Activated effector memory CD4-positive, alpha-beta T cell treated with anti-CD3 and anti-CD28 coated beads, Interleukin-2, amount 50 U/mL, for 16 hours (primary cell): Measurements from ENCODE around the gene CHID1.

Experiments
- DNase-seq: peaks from one replicate; pipeline ENCODE4 v3.0.0-alpha.2; 2020

The CHID1 gene

DNA sequence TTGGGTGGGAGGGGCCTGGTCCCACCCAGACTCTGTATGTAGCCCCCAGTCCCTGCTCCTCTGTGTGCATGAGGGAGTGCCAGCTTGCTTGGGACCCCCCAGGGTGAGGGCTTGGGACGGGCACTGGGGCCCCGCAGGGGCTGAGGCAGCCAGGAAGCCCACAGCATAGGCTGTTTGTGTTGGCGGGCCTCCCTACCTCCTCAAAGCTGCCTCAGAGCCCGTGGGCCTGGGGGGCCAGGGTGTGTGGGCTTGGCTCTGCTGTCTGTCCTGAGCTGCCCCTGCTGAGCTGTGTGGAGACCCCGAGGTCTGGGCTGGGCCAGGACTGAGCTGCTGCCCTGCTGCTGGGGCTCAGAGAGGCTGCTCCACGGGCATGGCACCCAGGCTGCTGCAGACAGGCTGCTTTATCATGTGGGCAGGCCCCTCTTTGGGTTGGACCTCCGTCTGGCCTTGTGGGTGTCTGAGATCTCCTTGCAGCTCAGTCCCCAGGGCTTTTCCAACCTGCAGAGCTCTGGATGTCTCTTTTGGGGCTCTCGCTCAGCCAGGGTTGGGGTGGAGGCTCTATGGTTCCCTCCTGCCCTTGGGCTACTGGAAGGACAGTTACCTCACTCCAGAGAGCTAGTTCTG lies 64.6 kb downstream of the CHID1 start:
- DNase-seq: no peak

DNA sequence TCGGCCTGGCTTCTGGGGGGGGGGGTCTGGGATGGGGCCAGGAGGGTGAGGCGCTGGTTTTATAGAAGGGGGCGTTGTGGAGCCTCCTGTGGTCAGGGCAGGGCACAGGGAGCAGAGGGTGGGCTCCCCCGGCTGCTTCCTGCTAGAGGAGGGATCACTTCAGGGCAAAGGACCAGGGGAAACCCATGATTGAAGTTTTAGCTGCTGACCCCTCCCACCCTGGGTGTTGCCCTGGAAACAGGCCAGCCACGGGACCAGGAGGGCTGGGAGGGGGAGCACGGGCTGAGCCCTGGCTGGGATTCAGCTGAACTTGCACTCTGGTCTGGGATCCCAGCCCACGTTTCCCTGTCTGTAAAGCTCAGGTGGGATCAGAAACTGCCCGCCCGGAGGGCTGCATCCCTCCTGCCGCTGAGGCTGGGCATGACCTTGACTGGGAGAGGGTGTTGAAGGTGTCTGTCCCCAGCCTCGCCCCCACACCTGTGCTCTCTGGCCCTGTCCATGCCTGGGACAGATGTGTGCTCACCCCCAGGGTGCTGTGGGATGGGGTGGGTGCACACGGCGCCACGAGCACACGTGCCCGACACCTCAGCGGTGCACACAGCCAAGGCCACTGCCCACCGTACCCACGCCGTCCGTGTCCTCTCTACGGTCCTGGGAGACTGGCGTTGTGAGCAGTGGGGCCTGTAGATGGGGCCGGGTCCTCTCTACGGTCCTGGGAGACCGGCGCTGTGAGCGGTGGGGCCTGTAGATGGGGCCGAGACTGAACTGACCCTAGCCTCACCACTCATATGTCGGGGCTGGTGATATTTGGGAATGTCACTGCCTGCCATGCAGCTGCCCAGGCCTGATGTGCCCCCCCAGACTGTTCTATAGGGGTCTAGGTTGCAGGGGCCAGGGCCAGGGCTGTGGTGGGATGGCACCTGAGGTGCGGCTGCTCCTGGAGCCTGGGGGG lies 65.6 kb downstream of the CHID1 start:
- no peak for DNase-seq

DNA sequence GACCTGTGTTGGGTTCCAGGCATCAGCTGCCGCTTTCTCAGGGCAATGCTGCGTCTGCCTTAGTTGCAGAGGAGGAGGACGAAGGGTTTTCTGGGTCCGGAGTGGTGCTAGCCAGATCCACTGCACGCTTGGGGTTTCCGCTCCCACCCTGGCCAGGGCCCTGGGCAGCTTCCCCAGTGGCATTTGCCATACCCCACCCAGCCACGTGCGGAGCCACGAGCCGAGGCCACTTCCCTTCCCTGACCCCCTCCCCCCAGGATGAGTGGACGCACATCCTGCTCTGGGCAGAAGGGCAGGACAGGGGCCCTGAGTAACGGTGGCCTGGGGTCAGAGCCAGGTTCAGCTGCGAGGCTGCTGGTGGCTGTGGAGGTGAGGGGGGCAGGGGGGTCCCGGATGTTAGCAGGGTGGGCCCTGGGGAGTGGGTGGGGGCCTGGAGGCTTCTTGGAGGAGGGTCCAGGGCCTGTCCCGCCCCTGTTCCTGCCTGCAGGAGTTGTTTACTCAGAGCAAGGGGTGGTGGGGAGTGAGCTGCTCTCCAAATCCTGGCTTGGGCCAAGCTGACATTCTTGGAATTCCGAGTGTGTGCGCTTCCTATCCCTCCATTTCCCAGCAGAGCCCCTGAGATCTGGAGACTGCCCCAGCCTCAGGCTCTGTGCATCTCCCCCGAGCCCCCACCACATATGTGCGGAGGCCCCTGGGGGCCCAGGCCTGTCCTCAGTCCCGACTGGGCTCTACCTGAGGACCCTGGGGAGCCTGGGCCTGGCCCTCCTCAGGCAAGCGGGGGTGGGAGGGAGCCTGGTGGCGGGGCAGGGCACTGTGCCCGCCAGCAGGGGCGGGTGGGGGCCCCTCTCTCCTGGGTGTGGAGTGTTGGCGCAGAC lies 66.6 kb downstream of the CHID1 start:
- no peak for DNase-seq

- DNase-seq: no peak
Measured at GRCh38 chr11:843086-843734, 67.4 kb downstream of the CHID1 start.

DNA sequence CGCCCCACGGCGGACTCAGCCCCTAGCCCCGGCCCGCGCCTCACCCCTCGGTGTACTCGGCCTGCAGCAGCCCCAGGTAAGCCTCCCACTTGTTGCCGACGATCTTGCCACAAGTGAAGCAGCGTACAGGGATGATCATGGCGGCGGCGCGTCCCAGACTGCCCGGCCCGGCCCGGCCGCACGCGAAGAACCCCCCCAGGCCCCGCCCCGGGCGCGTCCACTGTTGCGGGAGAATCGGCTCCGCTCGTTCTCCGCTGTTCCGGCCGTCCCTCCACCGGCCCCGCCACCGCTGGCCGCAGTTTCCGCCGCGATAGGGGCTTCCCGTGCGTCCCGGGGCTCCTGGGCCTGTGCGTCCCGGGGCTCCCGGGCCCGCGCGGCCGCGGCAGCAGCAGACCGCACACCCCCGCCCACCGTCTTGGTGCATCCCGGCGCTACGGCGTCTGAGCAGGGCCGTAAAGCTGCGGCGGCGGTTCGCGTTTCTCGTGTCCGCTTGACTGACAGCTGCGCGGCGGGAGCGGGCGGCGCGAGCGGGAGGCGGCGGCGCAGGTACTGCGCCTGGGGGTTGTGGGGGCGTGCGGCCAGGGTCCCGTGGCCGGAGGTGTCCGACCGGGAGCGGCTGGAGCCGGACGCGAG lies 68.1 kb downstream of the CHID1 start, which contains the start of the genes POLR2L and TSPAN4:
POLR2L (minus strand) TSS at position 160 of the 633 bp plus-strand sequence; CDS start at position 139, 21 bp downstream.
TSPAN4 (plus strand) TSS at position 483 of the 633 bp plus-strand sequence. CDS start 7,453 bp downstream, outside the sequence.
- DNase-seq: peak; percentile 96

DNA sequence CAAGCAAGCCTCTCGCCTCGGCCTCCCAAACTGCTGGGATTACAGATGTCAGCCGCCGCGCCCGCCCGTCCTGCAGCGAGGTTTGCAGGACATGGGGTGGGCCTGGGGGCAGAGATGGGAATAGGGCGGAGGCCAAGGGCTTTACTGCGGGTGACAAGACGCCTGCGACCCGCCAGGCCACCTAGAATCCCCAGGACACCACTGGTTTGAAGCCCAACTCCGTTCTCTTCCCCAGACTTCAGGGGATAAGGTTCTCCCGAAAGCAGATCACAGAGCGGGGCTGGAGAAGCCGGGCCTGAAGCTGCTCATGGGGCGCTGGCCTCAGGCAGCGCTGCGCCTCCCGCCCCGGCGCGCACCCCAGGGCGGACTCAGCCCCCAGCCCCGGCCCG lies 68.6 kb downstream of the CHID1 start:
- DNase-seq: no peak

DNA sequence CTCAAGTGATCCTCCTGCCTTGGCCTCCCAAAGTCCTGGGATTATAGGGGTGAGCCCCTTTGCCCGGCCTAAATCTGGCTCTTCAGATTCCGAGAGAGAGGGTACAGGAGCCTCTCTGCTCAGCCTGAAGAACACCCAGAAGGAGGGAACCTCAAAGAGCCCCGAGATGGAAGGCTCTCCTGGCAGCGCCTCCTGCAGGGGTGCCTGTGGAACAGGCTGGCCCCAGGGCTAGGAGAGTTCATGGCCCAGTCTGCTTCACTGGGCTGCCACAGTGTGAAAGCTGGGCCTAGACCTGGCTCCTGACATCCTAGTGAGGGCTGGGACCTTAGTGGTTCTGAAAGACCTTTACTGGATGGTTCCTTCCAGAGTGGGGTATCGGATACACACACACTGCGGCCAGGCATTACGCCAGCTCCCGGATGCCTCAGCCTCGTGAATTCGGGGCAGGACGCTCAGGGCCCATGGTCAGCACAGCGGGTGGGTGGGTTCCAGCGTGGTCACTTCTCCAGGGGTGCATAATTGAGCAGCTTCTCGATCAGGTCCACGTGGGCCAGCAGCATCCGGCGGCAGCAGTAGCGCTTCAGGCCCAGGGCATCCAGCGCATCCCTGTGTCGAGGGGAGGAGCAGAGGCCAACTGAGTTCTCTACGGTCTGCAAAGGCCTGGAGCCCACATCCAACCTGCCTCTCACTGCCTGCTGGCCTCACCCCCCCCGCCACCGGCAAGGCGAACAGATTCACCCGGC lies 70.6 kb downstream of the CHID1 start:
- DNase-seq: no peak

DNA sequence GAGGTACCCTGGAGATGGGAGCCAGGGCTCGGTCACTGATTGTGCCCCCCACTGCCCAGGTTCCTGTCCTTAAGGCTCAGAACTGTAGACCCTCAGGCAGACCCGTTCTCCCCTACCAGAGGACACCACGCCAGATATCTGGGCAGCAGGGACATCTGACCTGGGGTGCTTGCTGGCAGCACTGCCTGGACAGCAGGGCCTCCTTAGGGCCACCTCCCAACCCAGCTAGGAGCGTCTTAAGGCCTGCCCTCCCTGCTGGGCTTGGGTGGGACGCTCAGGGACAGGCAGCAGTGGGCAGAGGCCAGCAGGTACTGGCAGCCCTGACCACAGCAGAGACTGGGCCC lies 71.4 kb downstream of the CHID1 start:
- no peak for DNase-seq

- DNase-seq: no peak
Measured at GRCh38 chr11:838441-839279, 72.0 kb downstream of the CHID1 start.

GRCh38 chr11:837990-838307 lies 72.7 kb downstream of the CHID1 start:
- no peak for DNase-seq

GRCh38 chr11:837189-837989 lies 73.2 kb downstream of the CHID1 start:
- DNase-seq: no peak

- no peak for DNase-seq
Measured at GRCh38 chr11:836700-837099, 73.9 kb downstream of the CHID1 start.

DNA sequence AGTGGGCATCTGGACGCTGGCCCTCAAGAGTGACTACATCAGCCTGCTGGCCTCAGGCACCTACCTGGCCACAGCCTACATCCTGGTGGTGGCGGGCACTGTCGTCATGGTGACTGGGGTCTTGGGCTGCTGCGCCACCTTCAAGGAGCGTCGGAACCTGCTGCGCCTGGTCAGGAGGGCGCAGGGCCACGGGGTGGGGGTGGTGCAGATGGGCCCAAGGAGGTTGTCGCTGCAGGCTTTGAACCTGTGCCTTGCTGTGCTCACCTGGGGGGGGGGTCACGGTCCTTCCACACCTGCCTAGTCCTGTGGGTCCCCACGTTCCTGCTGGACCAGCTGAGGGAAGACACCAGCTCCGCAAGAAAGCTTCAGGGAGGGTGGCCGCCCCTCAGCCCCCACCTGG lies 74.3 kb downstream of the CHID1 start:
- DNase-seq: no peak

- DNase-seq: no peak
Measured at GRCh38 chr11:834371-835316, 76.0 kb downstream of the CHID1 start.

DNA sequence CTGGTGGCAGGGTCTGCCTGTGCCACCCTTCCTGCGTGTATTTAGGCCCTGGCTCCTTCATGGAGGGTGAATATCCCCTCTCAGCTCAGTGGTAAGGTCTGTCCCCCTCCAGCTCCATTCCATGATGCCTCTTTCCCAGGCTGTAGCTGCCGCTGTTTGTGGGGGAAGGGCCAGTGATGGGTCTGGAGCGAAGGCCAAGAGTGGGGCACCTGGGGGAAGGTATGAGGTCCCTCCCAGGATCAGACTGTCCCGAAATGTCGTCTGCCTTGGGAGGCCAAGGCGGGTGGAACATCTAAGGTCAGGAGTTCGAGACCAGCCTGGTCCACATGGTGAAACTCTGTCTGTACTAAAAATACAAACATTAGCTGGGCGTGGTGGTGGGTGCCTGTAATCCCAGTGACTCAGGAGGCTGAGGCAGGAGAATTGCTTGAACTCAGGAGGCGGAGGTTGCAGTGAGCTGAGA lies 76.7 kb downstream of the CHID1 start:
- no peak for DNase-seq

- peak; percentile 75 for DNase-seq
Measured at GRCh38 chr11:833114-833791, 77.4 kb downstream of the CHID1 start.

- peak; percentile 84 for DNase-seq
Measured at GRCh38 chr11:832529-833113, 78.0 kb downstream of the CHID1 start, which contains the start of gene CD151. TSS of gene CD151 (plus strand) at chr11:832952. CDS start at chr11:836070, 3,118 bp downstream.
